MCF 10A (cell line): Measurements from ENCODE around the gene LCE2C. TPM values are rescaled to one million over a fixed set of nuclear protein-coding genes. Genes with fewer than 3 reads are reported as not detected.
A peak's percentile ranks its signal among the peaks of the same experiment; 100 is the strongest.

ENCODE experiments used
- BruUV-seq: library from RNA; stranded (reverse); fragments of 400-500 nt; replicated peaks from 2 replicates; lab custom pipeline; 2021; lab: Mats Ljungman, UMichigan
- CTCF ChIA-PET: fragments of 300-600 bp; sonication (Branson Sonifier 250); formaldehyde crosslinking; extraction: SDS; loops from one replicate; lab custom pipeline; 2021; ENCODE audit warnings: antibody characterized with exemption, inconsistent platforms; lab: Yijun Ruan, JAX
- POLR2A ChIA-PET: fragments of 300-600, 350-650 bp; sonication (Branson Sonifier 250); formaldehyde crosslinking; extraction: SDS; loops from one replicate; lab custom pipeline; 2020; ENCODE audit warnings: antibody characterized with exemption, inconsistent platforms; lab: Yijun Ruan, JAX
- DNase-seq: peaks from one replicate; pipeline ENCODE4 v3.0.0-alpha.2; 2018; ENCODE audit not compliant: unreplicated experiment
- H3K27ac Mint-ChIP-seq: one replicate; pipeline ENCODE4 v1.8.0; 2022; ENCODE audit warnings: mild to moderate bottlenecking, low read depth, mixed read lengths; ENCODE audit not compliant: unreplicated experiment
- H3K27me3 Mint-ChIP-seq: one replicate; pipeline ENCODE4 v1.8.0; 2022; ENCODE audit warnings: mixed read lengths; ENCODE audit not compliant: insufficient read depth, unreplicated experiment
- H3K36me3 Mint-ChIP-seq: one replicate; pipeline ENCODE4 v1.8.0; 2022; ENCODE audit warnings: mild to moderate bottlenecking, moderate library complexity, mixed read lengths; ENCODE audit not compliant: insufficient read depth, unreplicated experiment
- H3K4me1 Mint-ChIP-seq: one replicate; pipeline ENCODE4 v1.8.0; 2022; ENCODE audit warnings: mixed read lengths; ENCODE audit not compliant: insufficient read depth, unreplicated experiment
- H3K4me3 Mint-ChIP-seq: one replicate; pipeline ENCODE4 v1.8.0; 2022; ENCODE audit warnings: mild to moderate bottlenecking, moderate library complexity, mixed read lengths; ENCODE audit not compliant: unreplicated experiment
- H3K9me3 Mint-ChIP-seq: one replicate; pipeline ENCODE4 v1.8.0; 2022; ENCODE audit warnings: mixed read lengths; ENCODE audit not compliant: unreplicated experiment
- CTCF ChIP-seq: fragments of 200-600 bp; IDR thresholded peaks from one replicate; pipeline ENCODE4 v1.8.0; 2022; ENCODE audit warnings: antibody characterized with exemption, mild to moderate bottlenecking; ENCODE audit not compliant: unreplicated experiment
- intact Hi-C: fragments of 100-400 bp; cut with micrococcal nuclease; formaldehyde crosslinking; loops from 2 replicates; pipeline ENCODE4 v1.14.1; 2022
- total RNA-seq: library from RNA; stranded (reverse); gene quantifications from 2 replicates; pipeline ENCODE4 v1.2.3, GENCODE V29; 2022

Gene LCE2C
- total RNA-seq, 1 experiment from 2014 or later, result not detected

DNA sequence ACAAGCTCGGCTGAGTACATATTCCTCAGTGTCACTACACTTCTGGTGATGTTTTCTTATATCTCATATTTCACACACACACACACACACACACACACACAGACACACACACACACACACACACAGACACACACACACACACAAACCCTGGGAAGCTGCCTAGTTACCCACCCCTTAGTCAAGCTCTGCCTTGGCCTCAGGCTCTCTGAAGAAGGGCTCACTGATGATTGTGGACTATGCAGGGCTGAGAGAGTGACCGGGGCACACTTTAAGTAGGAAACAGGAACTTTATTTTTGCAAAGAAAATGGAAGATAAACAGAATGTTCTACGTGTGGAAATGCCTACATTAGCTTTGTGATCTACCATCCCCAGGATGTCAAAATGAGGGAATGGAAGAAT lies 31.1 kb upstream of the LCE2C start:
- POLR2A ChIA-PET, result interaction anchor here (0.7 kb wide), 1 partner anchor 26 kb away, joined by 3 read pairs; no protein-coding TSS in a partner anchor
- no peak for TF ChIP-seq CTCF
- Mint-ChIP-seq H3K27ac (no peak overlapping the region), H3K9me3 (peaks cover 5% of the 10 kb centered on the region), H3K27me3 (no peaks in the 10 kb centered on the region), H3K4me3 (no peak overlapping the region), H3K36me3 (no peaks in the 10 kb centered on the region), H3K4me1 (peaks cover 6% of the 10 kb centered on the region)
- DNase-seq, result no peak
- no TSS peak for BruUV-seq
- CTCF ChIA-PET, result interaction anchor here (0.6 to 11.5 kb wide), 7 partner anchors 12 to 779 kb away, joined by 3 to 132 read pairs (median 6); no protein-coding TSS in a partner anchor
- intact Hi-C loops, result no loop called here

GRCh38 chr1:152645146-152645545 lies 29.9 kb upstream of the LCE2C start:
- ChIA-PET CTCF (interaction anchor here (0.7 to 14.4 kb wide), 6 partner anchors 9 to 579 kb away, joined by 3 to 253 read pairs (median 5); no protein-coding TSS in a partner anchor), POLR2A (interaction anchor here (1.3 kb wide), 1 partner anchor 9 kb away, joined by 7 read pairs; no protein-coding TSS in a partner anchor)
- H3K27ac Mint-ChIP-seq, result no peak overlapping the region
- no peaks in the 10 kb centered on the region for H3K36me3 Mint-ChIP-seq
- no peaks in the 10 kb centered on the region for H3K9me3 Mint-ChIP-seq
- no TSS peak for BruUV-seq
- intact Hi-C loops, result no loop called here
- H3K4me1 Mint-ChIP-seq, result peaks cover 6% of the 10 kb centered on the region
- no peak for TF ChIP-seq CTCF
- H3K4me3 Mint-ChIP-seq, result no peak overlapping the region
- no peak for DNase-seq
- no peaks in the 10 kb centered on the region for H3K27me3 Mint-ChIP-seq

GRCh38 chr1:152646656-152647055 lies 28.4 kb upstream of the LCE2C start:
- Mint-ChIP-seq H3K9me3 (no peaks in the 10 kb centered on the region), H3K4me3 (no peak overlapping the region), H3K27me3 (no peaks in the 10 kb centered on the region), H3K27ac (no peak overlapping the region), H3K4me1 (peaks cover 6% of the 10 kb centered on the region), H3K36me3 (no peaks in the 10 kb centered on the region)
- ChIA-PET POLR2A (no interaction called here), CTCF (interaction anchor here (0.5 to 14.4 kb wide), 4 partner anchors 9 to 288 kb away, joined by 3 to 253 read pairs (median 68); no protein-coding TSS in a partner anchor)
- intact Hi-C loops, result no loop called here
- no peak for DNase-seq
- TF ChIP-seq CTCF, result no peak
- no TSS peak for BruUV-seq

- no peak overlapping the region for H3K27ac Mint-ChIP-seq
- ChIA-PET CTCF (interaction anchor here (0.6 to 14.4 kb wide), 100 partner anchors 11 to 999 kb away, joined by 3 to 253 read pairs (median 4); partner anchors contain the start of genes IVL, KPRP, LCE2D and LCE3A), POLR2A (interaction anchor here (0.6 to 2.2 kb wide), 10 partner anchors 9 to 520 kb away, joined by 3 to 7 read pairs (median 4); no protein-coding TSS in a partner anchor)
- intact Hi-C loops, result loop anchor here (1.0 to 10.0 kb wide), 8 partner anchors 81 to 569 kb away; partner anchors contain the start of gene SPRR1B
- peak; percentile 91 for DNase-seq
- no peak overlapping the region for H3K4me3 Mint-ChIP-seq
- no TSS peak for BruUV-seq
- H3K4me1 Mint-ChIP-seq, result no peaks in the 10 kb centered on the region
- no peaks in the 10 kb centered on the region for H3K9me3 Mint-ChIP-seq
- no peaks in the 10 kb centered on the region for H3K27me3 Mint-ChIP-seq
- no peaks in the 10 kb centered on the region for H3K36me3 Mint-ChIP-seq
- peak; percentile 87 for TF ChIP-seq CTCF
Measured at GRCh38 chr1:152654110-152654509, 21.0 kb upstream of the LCE2C start.
